LNCAP (cell line): Measurements from ENCODE around the gene JCAD.

Source experiments
- CTCF ChIP-seq: fragments of 450-650 bp; IDR thresholded peaks from 2 replicates; pipeline ENCODE4 v1.5.1; 2017; ENCODE audit warnings: mild to moderate bottlenecking

The JCAD gene

DNA sequence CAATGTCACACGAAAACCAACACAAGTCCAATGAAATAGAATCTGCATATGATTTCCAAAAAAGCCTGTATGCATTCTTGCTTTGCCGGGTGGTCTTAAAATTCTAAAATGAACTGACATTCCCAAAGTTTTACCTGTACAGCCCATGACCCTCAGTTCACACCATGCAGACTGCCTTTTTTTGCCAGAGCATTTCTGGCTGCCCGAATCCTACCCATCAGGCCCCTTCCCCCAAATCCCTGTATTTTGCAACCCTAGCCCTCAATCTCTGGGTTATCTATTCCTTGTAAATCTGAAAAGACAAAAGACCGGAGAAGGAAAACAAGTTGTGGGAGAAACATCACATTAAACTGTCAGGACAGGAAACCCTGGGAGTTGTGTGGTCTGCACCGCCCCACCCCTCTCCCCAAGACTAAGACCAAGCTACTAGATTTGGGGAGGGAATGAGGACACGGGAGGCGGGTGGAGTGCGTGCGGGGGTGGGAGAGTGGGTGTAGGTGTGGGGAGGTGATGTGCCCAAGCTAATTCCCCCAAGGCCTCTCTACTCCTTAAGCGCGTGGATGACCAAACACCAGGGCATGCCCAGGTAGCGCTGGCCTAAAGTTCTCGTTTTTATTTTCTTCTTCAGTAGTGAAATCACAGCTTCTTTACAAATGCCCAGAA is 1.4 kb downstream of the JCAD start:
- TF ChIP-seq CTCF, result no peak

DNA sequence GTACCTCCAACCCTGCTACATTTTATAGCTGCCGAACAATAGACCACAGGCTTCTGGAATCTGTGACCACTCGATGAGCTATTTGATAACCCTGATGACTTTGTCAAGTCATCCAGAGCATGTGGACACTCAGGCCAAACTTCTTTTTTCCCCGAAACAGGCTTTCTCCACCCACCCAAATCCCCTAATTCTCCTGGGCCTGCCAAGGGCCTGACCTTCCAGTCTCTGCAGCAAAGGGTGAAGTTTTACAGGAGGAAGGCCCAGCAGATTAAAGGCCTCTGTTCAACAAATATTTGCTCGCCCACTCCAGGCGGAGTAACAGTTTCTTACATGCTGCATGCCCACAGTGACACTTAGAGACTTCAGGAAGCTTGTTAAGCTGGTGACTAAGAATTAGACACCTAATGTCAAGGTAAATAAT is 2.0 kb downstream of the JCAD start:
- TF ChIP-seq CTCF, result no peak

GRCh38 chr10:30056767-30057355 is 2.5 kb downstream of the JCAD start:
- TF ChIP-seq CTCF, result no peak

GRCh38 chr10:30056281-30056680 is 3.1 kb downstream of the JCAD start:
- TF ChIP-seq CTCF, result no peak

DNA sequence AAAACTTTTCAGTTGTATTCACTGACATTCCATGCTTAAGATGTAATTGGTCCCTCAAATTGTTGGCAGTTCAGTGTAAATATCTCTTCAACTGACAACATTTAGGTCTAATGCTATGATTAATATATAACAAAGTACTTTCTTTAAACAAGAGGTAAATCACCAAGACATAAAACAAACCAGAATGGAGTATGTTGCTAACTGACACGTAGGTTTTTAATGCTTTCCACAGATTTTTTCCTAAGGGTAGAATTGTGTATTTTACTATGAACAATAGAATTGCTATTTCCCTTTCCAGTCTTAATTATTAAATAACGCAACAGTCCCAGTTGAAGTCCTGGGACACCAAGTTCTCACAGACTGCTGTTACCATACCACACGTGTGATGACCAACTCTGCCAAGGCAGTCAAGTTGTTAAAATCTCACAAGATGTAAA is 4.1 kb downstream of the JCAD start:
- TF ChIP-seq CTCF, result no peak

- no peak for TF ChIP-seq CTCF
These were observed 7.3 kb downstream of the JCAD start for GRCh38 chr10:30052062-30052461.

- TF ChIP-seq CTCF, result no peak
These were observed 8.2 kb downstream of the JCAD start for GRCh38 chr10:30051220-30051619.
